ENCODE data around the gene ZCCHC7.
"Not testable (repeated sequence)": the region's sequence is repeated elsewhere in the genome, so short reads cannot be mapped to it uniquely, and the experiment has no call there.

The ZCCHC7 gene

DNA sequence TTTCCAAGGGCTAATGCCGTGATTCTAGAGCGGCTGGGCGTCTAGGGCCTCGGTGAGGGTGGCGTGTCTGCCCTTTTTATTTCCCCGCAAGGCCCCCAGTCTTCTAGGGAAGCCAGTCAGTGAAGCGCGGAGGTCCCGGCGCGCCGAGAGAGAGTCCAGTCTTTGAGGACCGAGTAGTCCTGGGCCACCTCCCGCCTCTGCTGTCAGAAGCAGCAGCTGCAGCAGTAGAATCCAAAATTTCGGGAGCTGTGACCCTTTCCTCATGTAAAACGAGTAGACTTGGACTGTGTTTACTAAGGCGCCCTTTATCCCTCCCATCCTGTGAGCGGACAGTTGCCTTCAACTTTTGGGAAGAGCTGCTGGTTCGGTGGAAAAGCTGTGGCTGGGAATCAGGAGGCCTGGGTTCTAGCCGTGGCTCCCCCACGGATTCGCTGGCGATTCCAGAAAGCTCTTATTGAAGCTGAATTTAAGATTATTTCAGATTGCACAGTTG lies 515 bp downstream of the ZCCHC7 start:
- not testable (repeated sequence) for DNase-seq (ENCODE audit: low read depth, low spot score)

DNA sequence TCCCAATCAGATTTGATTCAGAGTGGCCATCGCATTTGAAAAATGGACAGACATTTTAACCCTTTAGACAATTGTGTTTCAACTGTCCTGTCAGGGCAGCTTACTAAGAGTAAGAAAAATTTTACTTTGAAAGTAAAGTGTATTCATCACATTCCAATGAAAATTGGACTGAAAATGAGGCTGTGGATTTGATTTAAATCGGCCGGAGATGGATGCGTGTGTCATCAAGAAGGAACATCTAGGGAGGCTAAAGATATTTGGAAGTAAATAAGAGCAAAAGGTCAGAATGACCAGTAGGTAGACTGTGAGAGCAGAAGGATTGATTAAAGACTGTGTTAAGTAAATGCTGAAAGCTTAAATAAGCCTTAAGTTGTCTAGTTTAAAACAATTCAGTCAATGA lies 1.5 kb downstream of the ZCCHC7 start:
- no peak for DNase-seq (ENCODE audit: low read depth, low spot score)

DNA sequence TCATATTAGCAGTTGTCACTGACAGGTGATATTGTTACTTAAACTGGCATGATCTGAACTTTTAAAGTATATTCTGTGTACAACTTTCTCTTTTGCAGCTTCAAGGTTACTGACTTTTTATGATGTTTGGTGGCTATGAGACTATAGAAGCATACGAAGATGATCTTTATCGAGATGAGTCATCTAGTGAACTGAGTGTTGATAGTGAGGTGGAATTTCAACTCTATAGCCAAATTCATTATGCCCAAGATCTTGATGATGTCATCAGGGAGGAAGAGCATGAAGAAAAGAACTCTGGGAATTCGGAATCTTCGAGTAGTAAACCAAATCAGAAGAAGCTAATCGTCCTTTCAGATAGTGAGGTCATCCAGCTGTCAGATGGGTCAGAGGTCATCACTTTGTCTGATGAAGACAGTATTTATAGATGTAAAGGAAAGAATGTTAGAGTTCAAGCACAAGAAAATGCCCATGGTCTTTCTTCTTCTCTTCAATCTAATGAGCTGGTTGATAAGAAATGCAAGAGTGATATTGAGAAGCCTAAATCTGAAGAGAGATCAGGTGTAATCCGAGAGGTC lies 5.9 kb downstream of the ZCCHC7 start:
- DNase-seq (ENCODE audit: low read depth, low spot score) = no peak

DNA sequence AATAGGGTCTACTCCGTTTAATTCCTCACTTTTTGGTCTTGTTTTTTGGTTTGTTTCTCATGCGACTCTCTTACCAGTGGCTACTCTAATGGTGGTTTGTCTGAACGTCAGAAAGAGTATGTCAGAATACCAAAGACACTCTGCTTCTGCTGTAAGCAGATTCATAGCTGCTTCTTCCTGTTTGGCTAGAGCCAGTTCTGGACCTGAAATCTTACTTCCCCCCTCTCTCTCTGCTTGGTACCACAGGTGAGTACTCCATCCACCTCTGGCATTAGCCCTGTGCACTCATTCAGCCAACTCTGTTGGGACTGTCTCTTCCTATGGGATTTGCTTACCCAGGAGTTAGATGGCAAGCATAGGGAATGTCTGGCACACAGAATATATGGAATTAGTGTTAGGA lies 6.6 kb downstream of the ZCCHC7 start:
- DNase-seq (ENCODE audit: low read depth, low spot score) = no peak

DNA sequence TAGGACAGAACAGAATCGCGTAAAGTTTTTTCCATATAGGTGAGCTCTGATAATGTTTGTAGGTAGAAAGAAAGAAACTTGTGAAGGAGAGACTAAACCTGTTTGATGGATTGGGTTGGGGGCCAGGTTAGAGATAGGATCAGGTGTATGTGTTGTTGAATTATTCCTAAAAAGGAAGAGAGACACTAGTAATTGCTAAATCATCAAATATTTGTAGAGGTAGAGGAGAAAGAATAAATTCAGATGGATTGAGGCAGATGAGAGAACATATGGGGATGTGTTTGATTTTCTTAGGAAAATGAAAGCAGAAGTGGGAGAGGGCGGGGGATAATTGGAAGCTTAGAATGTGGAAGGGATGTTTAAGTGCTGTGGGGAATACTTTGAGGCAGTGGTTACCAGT lies 7.7 kb downstream of the ZCCHC7 start:
- no peak for DNase-seq (ENCODE audit: low read depth, low spot score)

DNA sequence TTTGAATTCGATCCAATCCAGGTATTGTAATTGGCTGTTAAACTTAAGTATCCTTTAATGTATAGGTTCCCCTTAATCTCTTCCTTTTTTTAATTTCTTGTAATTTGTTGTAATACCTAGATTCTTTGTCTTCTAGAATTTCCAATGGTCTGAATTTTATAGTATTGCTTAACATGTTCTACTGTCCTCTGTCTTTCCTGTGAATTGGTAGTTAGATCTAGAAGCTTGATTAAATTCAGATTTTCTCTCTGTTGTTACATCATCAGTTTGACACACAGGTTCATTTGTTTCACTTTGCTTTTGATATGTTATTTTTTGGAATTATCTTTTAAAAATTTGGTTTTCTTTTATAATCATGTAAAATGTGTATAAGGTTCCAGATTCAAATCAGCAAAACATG lies 13.8 kb downstream of the ZCCHC7 start:
- DNase-seq (ENCODE audit: low read depth, low spot score) = no peak

DNA sequence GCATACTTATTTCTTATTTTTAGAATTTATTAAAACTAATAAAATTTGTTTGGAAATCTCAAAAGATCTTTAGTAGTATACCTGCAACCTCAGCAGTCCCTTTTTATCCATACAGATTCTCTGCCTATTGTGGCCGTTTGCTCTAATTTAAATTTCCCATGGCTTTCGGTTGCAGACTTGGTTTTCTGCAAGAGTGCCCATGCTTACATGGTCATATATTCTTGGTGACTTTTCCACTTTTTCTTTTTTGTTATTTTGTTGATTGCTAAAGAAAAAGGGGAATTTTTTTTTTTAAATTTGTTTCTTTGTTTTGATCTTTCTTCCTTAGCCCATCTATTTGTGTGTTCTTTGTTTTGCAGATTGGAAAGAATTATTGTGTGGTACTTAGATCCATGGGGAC lies 20.6 kb downstream of the ZCCHC7 start:
- no peak for DNase-seq (ENCODE audit: low read depth, low spot score)

DNA sequence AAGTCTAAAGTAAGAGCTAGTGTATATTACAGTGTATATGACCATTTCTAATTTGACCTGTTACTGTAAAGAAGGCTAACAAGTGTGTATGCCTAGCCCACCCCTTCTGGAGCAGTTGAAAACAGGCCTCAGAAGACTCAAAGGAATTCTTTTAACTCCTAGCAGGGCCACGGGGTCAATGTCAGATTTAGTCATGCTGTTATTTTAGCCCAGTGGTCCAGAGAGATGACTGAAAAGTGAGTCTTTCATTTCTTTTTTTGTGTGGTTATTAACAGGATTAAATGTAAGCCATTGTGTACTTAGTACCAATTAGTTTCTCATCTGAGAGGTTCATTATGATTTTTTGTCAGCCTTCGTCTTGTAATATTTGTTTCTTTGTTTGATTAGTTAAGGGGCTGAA lies 24.4 kb downstream of the ZCCHC7 start:
- no peak for DNase-seq (ENCODE audit: low read depth, low spot score)

DNA sequence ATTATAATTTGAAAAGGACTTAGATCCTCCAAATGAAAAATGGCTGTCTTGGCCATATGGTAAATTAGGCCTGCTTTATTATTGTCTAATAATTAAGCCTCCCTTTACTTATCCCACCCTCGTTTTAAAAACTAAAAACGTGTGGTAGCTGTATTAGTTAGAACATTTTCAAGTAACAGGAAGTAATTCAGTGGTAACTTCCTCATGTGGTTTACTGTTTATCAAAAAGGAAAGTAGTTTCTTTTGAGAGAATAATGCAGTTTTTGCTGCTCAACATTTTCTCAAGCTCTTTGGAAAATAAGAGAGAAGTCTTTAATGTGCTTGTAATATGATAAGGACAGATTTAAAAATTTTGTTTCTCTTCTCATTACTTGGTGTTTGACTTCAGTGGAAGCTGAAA lies 26.0 kb downstream of the ZCCHC7 start:
- no peak for DNase-seq (ENCODE audit: low read depth, low spot score)

DNA sequence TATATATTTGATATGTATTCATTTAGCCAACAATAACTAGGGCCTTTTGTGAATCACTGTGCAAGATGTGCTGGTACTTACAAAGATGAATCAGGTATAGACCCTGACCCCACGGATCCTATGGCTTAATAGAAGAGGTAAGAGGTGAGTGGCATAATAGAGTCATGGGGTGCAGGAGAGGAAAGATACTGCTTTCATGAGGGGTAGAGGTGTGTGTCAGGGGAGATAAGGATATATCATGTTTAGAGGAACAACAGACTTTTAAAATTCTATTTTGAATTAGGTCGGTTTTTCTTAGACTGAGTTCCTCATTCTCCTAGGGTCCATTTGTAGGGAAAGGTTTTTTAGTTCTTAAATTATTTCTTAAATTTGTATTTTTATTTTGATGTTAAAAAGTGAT lies 27.8 kb downstream of the ZCCHC7 start:
- no peak for DNase-seq (ENCODE audit: low read depth, low spot score)

DNA sequence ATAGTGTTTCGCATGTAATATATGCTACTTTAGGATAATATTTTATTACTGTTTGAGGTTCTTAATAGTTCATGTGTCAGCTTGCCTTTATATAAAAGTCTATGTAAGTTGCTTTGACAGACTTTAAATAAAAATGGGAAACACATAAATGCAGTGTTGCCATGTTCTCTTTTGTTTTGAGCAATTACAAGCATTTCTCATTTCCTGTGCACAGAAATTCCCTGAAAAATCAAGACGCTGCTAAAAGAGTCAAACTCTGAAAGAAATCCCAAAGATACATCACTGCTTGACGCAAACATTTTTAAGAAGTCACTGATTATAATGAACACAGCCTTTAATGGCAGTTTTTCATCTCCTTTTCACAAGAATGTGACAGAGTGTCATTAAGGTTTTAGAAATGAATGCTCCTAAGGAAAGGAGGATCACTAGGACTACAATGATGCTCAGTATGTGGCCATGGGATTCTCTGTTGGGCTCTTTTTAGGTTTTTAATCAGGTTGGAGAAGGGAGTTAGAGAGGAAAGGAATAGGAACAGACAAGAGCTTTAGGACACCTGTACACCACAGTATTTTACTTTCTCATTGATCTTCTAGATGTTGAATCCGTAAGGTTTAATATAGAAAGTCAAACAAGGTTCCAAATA lies 29.4 kb downstream of the ZCCHC7 start:
- DNase-seq (ENCODE audit: low read depth, low spot score) = no peak

DNA sequence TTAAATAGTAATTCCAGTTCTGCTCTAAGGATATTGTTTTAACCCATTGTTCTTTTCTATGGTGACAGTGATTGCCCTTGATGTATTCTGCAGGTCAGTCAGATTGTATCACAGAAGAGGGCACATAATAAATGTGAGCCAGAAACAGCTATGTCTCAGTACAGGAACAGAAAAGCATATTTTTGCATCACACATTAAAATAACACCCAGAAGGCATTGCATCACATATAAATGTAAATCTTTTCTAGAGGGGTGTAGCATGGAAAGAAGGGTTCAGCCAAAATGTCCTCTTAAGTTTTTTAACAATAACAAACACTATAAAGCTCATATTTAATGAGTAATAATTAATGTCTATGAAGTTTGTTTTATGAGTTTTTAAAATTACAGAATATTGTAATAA lies 30.0 kb downstream of the ZCCHC7 start:
- no peak for DNase-seq (ENCODE audit: low read depth, low spot score)

DNA sequence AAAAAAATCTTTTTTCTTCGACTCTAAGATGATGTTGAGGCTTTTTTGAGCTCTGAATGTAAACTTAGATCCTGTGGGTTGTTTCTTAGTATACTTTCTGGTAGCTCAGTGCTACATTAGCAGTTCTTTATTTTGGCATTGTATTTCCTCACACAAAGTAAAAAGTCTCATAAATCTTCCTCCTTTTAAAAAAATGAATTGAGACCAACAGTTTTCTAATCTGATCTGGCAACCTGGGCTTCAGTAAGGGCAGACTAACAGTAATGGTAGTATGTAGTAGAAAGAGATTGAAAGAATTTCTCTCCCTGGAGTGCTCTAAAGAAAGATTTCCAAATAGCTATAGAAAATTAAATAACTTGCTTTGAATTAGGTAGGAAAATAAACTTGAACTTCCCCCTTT lies 31.4 kb downstream of the ZCCHC7 start:
- no peak for DNase-seq (ENCODE audit: low read depth, low spot score)

DNA sequence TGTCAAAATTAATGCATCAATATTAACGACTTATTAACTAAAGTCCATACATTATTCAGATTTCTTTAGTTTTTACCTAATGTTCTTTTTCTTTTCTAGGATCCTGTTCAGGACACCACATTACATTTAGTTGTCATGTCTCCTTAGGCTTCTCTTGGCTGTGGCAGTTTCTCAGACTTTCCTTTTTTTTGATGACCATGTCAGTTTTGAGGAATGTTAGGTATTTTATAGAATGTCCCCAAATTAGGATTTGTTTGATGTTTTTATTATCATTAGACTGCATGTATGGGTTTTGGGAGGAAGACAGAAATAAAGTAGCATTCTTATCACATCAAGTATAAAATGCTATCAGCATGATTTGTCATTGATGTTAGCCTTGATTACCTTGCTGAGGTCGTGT lies 32.0 kb downstream of the ZCCHC7 start:
- no peak for DNase-seq (ENCODE audit: low read depth, low spot score)

DNA sequence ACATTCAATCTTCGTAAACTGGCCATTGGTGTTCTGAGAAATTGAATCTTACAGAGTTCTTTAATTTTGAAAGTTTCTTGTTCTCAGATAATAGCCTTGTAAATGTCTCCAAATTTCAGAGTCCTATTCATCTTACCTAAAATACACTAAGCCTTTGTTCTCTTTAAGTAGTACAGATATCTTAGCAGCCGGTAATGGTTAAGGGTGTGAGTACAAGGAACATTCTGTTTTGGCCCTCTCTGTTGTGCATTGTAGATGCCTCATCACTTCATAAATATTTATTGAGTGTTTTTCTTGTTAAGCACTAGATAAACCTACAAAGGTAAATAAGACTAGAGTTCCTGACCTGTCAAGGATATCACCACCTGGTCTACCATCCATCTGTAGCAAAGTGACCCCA lies 35.2 kb downstream of the ZCCHC7 start:
- no peak for DNase-seq (ENCODE audit: low read depth, low spot score)

DNA sequence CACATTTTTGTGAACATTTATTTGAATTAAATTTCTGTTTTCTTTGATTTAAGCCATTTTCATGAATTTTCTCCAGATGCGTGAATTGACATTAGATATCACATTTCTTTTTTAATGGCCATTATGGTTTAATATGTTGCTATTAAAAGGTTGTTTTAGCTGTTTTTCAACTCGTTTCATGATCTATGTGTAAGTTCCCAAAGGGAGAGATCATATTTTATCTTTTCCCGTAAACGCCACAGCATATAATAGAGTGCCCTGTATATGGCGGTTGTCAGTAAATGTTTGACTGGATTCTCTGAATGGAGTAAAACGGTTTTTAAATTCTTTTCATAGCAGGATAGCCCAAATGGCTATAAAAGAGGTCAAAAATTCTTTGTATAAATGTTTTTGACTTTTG lies 35.8 kb downstream of the ZCCHC7 start:
- no peak for DNase-seq (ENCODE audit: low read depth, low spot score)

DNA sequence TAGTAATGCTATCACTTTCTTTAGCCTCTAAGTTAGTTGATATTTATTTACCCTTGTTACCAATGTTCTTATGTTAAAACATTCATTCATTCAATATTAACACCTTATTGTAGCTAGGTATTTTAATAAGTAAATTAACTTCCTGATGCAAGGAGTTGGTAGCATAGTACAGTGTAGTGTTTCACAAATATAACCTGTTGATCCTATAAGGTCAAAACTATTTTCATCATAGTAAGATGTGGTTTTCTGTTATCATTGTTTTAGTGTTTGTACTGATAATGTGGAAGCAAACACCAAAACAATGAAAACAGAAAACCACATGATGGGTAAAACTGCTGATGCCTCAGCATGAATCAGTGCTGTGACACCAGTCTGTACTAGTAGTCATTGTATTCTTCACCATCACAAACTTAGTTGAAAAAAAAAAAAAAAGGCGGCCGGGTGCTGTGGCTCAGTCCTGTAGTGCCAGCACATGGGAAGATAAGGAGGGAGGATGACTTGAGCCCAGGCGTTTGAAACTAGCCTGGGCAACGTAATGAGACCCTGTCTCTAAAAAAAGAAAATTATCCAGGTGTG lies 36.5 kb downstream of the ZCCHC7 start:
- no peak for DNase-seq (ENCODE audit: low read depth, low spot score)

DNA sequence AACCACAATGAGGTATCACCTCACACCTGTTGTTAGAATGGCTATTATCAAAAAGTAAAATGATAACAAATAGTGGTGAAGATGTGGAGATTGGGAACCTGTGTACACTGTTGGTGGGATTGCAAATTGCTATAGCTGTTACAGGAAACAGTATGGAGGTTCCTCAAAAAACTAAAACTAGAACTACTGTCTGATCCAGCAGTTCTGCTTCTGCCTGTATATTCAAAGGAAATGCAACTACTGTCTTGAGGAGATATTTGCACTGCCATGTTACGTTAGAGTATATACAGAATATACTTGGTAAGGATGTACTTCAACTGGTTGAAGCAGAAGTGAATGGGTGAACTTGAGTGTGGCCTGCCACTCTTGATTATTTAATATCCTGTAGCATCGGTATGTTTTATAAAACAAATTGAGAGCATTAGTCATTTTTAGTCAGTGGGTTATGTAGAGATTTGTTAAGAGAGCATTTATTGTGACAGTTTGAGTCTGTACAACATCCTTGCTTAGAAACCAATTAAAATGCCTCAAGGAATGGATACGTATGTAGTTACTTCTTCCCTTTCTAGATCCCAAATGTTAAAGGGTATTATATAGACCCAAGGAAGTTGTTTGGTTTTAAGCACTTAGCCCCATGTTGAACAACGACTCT lies 37.5 kb downstream of the ZCCHC7 start:
- no peak for DNase-seq (ENCODE audit: low read depth, low spot score)

DNA sequence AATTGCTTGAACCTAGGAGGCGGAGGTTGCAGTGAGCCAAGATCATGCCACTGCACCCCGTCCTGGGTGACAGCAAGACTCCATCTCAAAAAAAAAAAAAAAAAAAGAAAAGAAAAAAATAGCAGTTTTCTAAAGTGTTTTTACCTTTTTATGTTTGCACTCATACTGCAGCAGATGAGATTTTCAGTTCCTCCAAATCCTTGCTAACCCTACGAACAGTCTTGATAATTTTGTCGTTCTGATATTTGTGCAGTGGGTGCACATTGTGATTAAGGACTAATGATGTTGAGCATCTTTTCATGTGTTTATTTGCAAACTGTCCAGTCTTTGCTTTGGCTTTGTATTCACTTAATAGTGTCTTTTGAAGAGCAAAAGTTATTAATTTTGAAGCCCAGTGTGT lies 42.9 kb downstream of the ZCCHC7 start:
- DNase-seq (ENCODE audit: low read depth, low spot score) = no peak

DNA sequence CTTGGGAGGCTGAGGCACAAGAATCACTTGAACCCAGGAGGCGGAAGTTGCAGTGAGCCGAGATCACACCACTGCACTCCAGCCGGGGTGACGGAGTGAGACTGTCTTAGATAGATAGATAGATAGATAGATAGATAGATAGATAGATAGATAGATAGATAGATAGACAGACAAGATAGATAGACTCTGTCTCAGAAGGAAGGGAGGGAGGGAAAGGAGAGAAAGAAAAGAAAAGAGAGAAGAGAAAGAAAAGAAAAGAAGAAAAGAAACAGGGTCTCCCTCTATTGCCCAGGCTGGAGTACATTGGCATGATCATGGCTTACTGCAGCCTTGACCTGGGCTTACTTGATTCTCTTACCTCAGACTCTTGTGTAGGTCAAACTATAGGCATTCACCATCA lies 44.0 kb downstream of the ZCCHC7 start:
- not testable (repeated sequence) for DNase-seq (ENCODE audit: low read depth, low spot score)

DNA sequence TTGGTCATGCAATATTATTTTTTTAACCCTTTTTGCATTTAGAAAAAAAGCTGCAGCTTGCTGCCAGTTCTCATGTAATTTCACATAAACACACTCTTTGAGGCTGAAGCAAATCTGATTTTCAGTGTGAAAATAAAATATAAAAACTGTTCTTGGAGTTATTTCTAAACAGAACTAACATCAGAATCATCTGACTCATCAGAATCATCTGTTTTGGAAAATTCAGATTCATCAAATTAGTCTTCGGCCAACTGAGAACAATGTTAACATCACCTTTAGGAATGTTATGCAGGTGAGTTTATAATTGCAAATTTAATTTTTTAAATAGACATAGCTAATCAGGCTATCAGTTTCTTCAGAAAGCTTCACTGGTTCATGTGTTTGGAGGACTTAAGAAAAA lies 45.3 kb downstream of the ZCCHC7 start:
- DNase-seq (ENCODE audit: low read depth, low spot score) = no peak

DNA sequence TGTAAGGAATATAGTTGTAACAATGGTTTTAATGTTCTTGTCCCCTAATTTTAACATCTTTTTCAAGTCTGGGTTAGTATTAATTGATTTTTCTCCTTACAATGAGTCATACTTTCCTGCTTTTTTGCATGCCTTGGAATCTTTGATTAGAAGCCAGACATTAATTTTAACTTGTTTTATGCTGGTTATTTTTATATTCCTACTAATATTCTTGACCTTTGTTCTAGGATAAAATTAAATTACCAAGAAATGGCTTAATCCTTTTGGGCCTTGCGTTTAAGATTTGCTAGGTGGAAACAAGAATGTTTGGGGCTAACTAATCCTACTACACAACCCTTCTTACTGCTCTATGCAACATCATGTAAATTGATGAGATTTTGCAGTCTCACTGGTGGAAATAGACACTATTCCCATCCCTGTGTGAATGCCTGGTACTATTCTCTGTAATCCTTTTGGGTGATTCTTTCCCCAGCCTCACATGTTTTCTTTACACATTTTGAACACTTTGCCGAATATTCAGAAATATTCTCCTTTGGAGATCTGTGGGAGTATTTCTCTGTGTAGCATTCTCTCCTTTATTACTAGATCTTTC lies 47.2 kb downstream of the ZCCHC7 start:
- no peak for DNase-seq (ENCODE audit: low read depth, low spot score)

DNA sequence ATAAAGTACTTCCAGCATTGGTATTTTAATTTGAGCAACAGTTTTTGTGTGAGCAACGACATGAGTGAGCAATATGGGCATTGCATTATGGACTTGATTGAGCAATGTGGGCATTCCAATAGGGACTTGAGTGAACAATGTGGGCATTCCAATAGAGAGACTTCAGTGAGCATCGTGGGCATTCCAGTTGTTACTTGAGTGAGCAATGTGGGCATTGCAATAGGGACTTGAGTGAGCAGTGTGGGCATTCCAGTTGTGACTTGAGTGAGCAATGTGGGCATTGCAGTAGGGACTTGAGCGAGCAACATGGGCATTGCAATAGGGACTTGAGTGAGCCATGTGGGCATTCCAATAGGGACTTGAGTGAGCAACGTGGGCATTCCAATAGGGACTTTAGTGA lies 52.2 kb downstream of the ZCCHC7 start:
- DNase-seq (ENCODE audit: low read depth, low spot score) = no peak

All from activated CD4-positive, CD25-positive, alpha-beta regulatory T cell treated with anti-CD3 and anti-CD28 coated beads, Interleukin-2, amount 50 U/mL, for 16 hours (primary cell).